DOHH2 (cell line): Measurements from ENCODE around the gene ONECUT3.

Experiments
- H3F3A ChIP-seq: fragments of 200-600 bp; sonication (generic), shearing (Covaris generic); 2 replicates; pipeline ENCODE4 v1.6.0; 2016; ENCODE audit warnings: antibody characterized with exemption, mild to moderate bottlenecking; ENCODE audit not compliant: control insufficient read depth, insufficient read depth
- H3K27ac ChIP-seq: fragments of 200-600 bp; sonication (generic); 2 replicates; pipeline ENCODE4 v1.5.1; 2014; ENCODE audit warnings: low read depth, mild to moderate bottlenecking, low read length, moderate library complexity
- H3K27me3 ChIP-seq: fragments of 200-600 bp; sonication (generic); 2 replicates; pipeline ENCODE4 v1.6.1; 2014; ENCODE audit warnings: mild to moderate bottlenecking, low read length, mixed read lengths; ENCODE audit not compliant: control insufficient read depth
- H3K36me3 ChIP-seq: fragments of 200-600 bp; sonication (generic); 2 replicates; pipeline ENCODE4 v1.6.1; 2014; ENCODE audit warnings: mild to moderate bottlenecking, low read length, moderate library complexity, mixed read lengths; ENCODE audit not compliant: control insufficient read depth
- H3K4me1 ChIP-seq: fragments of 200-600 bp; sonication (generic); 2 replicates; pipeline ENCODE4 v1.6.1; 2014; ENCODE audit warnings: mild to moderate bottlenecking, low read length, mixed read lengths; ENCODE audit not compliant: control insufficient read depth
- H3K4me2 ChIP-seq: fragments of 200-600 bp; sonication (generic); 2 replicates; pipeline ENCODE4 v1.6.0; 2014; ENCODE audit warnings: mild to moderate bottlenecking, low read length, moderate library complexity
- H3K4me3 ChIP-seq: fragments of 200-600 bp; sonication (generic); 2 replicates; pipeline ENCODE4 v1.5.1; 2014; ENCODE audit warnings: mild to moderate bottlenecking, low read length, mixed read lengths
- H3K79me2 ChIP-seq: fragments of 200-600 bp; sonication (generic); 2 replicates; pipeline ENCODE4 v1.6.1; 2014; ENCODE audit warnings: mild to moderate bottlenecking, low read length, mixed read lengths; ENCODE audit not compliant: control insufficient read depth
- H3K9me2 ChIP-seq: fragments of 200-600 bp; sonication (generic); replicated peaks from 2 replicates; pipeline ENCODE4 v1.6.1; 2014; ENCODE audit warnings: mild to moderate bottlenecking, low read length, mixed read lengths; ENCODE audit not compliant: control insufficient read depth
- H3K9me3 ChIP-seq: fragments of 200-600 bp; sonication (generic); 2 replicates; pipeline ENCODE4 v1.6.1; 2014; ENCODE audit warnings: antibody characterized with exemption, low read length, mixed read lengths; ENCODE audit not compliant: control insufficient read depth, insufficient read depth
- H4K20me1 ChIP-seq: fragments of 200-600 bp; sonication (generic); 2 replicates; pipeline ENCODE4 v1.6.0; 2014; ENCODE audit warnings: low read depth, mild to moderate bottlenecking, antibody characterized with exemption, low read length, moderate library complexity; ENCODE audit not compliant: control insufficient read depth, insufficient read depth
- EZH2phosphoT487 ChIP-seq: fragments of 200-600 bp; sonication (generic); IDR thresholded peaks from 2 replicates; pipeline ENCODE4 v1.6.1; 2017; ENCODE audit warnings: borderline replicate concordance, mild to moderate bottlenecking, antibody characterized with exemption, low read length, moderate library complexity, mixed read lengths
- TF ChIP-seq, protein P1 (sequence below): fragments of 200-600 bp; sonication (generic); IDR thresholded peaks from one replicate; pipeline ENCODE4 v1.5.1; 2014; ENCODE audit warnings: antibody characterized with exemption, mild to moderate bottlenecking, low read depth, low read length; ENCODE audit not compliant: poor library complexity, severe bottlenecking

Gene ONECUT3

DNA sequence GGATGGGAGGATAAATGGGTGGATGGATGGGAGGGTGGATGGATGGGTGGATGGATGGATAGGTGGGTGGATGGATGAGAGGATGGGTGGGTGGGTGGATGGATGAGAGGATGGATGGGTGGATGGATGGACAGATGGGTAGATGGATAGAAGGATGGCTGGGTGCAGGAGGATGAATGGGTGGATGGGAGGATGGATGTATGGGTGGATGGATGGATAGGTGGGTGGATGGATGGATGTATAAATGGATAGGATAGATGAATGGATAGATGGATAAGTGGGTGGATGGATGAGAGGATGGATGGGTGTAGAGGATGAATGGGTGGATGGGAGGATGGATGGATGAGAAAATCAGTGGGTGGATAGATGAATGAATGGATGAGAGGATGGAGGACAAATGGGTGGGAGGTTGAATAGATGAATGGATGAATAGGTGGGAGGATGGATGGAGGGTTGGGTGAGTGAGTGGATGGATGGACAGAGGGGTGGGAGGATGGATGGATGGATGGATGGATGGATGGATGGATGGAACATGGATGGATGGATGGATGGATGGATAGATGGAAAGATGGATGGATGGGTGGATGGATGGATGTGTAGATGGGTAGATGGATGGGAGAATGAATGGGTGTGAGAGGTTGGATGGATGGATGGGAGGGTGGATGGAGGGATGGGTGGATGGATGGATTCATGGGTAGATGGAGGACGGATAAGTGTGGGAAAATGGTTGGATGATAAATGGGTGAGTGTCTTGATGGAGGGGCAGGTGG, 35.9 kb upstream of the ONECUT3 start:
- no peak for TF ChIP-seq EZH2phosphoT487
- TF ChIP-seq, protein P1, sequence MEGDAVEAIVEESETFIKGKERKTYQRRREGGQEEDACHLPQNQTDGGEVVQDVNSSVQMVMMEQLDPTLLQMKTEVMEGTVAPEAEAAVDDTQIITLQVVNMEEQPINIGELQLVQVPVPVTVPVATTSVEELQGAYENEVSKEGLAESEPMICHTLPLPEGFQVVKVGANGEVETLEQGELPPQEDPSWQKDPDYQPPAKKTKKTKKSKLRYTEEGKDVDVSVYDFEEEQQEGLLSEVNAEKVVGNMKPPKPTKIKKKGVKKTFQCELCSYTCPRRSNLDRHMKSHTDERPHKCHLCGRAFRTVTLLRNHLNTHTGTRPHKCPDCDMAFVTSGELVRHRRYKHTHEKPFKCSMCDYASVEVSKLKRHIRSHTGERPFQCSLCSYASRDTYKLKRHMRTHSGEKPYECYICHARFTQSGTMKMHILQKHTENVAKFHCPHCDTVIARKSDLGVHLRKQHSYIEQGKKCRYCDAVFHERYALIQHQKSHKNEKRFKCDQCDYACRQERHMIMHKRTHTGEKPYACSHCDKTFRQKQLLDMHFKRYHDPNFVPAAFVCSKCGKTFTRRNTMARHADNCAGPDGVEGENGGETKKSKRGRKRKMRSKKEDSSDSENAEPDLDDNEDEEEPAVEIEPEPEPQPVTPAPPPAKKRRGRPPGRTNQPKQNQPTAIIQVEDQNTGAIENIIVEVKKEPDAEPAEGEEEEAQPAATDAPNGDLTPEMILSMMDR, result no peak
- H3K4me1 ChIP-seq, result no peaks in the 10 kb centered on the region
- no peaks in the 10 kb centered on the region for H3K9me2 ChIP-seq
- no peaks in the 10 kb centered on the region for H3F3A ChIP-seq
- no peaks in the 10 kb centered on the region for H4K20me1 ChIP-seq
- H3K4me2 ChIP-seq, result no peak overlapping the region
- H3K27me3 ChIP-seq, result peaks cover 13% of the 10 kb centered on the region
- no peaks in the 10 kb centered on the region for H3K9me3 ChIP-seq
- no peak overlapping the region for H3K4me3 ChIP-seq
- no peaks in the 10 kb centered on the region for H3K79me2 ChIP-seq
- no peak overlapping the region for H3K27ac ChIP-seq
- H3K36me3 ChIP-seq, result no peaks in the 10 kb centered on the region

DNA sequence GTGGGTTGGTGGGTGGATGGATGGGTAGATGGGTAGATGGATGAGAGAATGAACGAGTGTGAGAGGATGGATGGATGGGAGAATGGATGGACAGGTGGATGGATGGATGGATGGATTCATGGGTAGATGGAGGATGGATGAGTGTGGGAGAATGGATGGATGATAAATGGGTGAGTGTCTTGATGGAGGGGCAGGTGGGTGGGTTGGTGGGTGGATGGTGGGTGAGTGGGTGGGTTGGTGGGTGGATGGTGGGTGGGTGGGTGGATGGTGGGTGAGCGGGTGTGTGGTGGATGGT, 35.4 kb upstream of the ONECUT3 start:
- Histone ChIP-seq H3K9me2 (no peaks in the 10 kb centered on the region), H3K36me3 (no peaks in the 10 kb centered on the region), H3F3A (no peaks in the 10 kb centered on the region), H3K4me3 (no peak overlapping the region), H3K27me3 (peaks cover 13% of the 10 kb centered on the region), H3K4me1 (no peaks in the 10 kb centered on the region), H3K4me2 (no peak overlapping the region), H3K9me3 (no peaks in the 10 kb centered on the region), H3K79me2 (no peaks in the 10 kb centered on the region), H4K20me1 (no peaks in the 10 kb centered on the region), H3K27ac (no peak overlapping the region)
- TF ChIP-seq, protein P1, result no peak
- TF ChIP-seq EZH2phosphoT487, result no peak

DNA sequence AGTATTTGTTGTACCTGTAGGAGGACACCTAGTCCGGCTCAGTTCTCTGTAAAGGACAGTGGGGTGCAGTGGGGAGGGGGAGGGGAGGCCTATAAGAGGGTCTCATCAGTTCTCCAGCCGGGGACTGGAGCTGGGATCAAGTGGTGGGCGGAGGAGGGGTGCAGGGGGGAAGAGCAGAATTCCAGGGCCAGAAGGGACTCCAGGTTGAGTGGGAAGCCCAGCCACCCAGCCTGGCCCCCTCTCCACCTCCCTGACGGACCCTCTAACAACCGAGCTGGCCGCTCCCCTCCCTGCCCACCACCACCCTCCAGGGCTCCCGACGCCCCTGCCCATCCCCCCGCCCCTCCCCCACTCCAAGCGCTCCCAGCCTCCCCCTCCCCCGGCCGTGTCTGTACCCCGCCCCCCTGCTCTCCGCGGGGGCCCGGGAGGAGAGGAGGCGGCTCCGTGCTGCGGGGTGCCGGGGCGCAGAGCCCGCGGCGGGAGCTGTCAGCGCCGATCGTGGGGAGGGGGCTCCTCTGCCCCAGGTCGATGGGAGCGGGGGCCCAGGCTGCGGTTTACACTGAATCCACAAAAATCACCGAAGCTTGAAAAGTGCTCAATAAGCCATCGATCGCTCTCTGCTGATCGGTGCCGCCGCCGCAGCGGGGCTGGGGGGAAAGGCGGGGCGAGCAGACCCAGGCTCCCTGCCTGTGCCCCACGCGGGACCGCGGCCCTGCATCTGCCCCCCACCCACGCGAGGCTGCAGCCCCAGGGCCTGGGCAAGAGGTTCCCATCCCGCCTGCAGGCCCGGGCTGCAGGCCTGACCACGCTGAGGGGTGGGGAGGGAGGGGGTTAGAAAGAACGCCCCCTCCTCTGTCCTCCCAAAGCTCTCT, 34.6 kb upstream of the ONECUT3 start:
- H3K79me2 ChIP-seq, result no peaks in the 10 kb centered on the region
- no peaks in the 10 kb centered on the region for H4K20me1 ChIP-seq
- H3K9me2 ChIP-seq, result no peaks in the 10 kb centered on the region
- no peaks in the 10 kb centered on the region for H3K4me1 ChIP-seq
- no peaks in the 10 kb centered on the region for H3K9me3 ChIP-seq
- no peak overlapping the region for H3K4me2 ChIP-seq
- no peaks in the 10 kb centered on the region for H3F3A ChIP-seq
- TF ChIP-seq, protein P1, result no peak
- TF ChIP-seq EZH2phosphoT487, result no peak
- no peaks in the 10 kb centered on the region for H3K36me3 ChIP-seq
- peaks cover 13% of the 10 kb centered on the region for H3K27me3 ChIP-seq
- H3K27ac ChIP-seq, result no peak overlapping the region
- no peak overlapping the region for H3K4me3 ChIP-seq
